Activated naive CD4-positive, alpha-beta T cell treated with anti-CD3 and anti-CD28 coated beads, Interleukin-2, amount 50 U/mL, for 24 hours (primary cell): ENCODE results near the gene HNRNPC.
"Not testable (repeated sequence)": the region's sequence is repeated elsewhere in the genome, so short reads cannot be mapped to it uniquely, and the experiment has no call there.

Source experiments
- H3K27ac Mint-ChIP-seq: one replicate; pipeline ENCODE4 v1.8.0; 2021; ENCODE audit warnings: mild to moderate bottlenecking, mixed read lengths
- H3K27me3 Mint-ChIP-seq: one replicate; pipeline ENCODE4 v1.8.0; 2021; ENCODE audit warnings: mixed read lengths
- H3K36me3 Mint-ChIP-seq: one replicate; pipeline ENCODE4 v1.8.0; 2021; ENCODE audit warnings: mixed read lengths
- H3K4me1 Mint-ChIP-seq: one replicate; pipeline ENCODE4 v1.8.0; 2021; ENCODE audit warnings: mixed read lengths
- H3K4me3 Mint-ChIP-seq: one replicate; pipeline ENCODE4 v1.8.0; 2021; ENCODE audit warnings: mild to moderate bottlenecking, mixed read lengths
- H3K9me3 Mint-ChIP-seq: one replicate; pipeline ENCODE4 v1.8.0; 2021; ENCODE audit warnings: mixed read lengths

HNRNPC gene

DNA sequence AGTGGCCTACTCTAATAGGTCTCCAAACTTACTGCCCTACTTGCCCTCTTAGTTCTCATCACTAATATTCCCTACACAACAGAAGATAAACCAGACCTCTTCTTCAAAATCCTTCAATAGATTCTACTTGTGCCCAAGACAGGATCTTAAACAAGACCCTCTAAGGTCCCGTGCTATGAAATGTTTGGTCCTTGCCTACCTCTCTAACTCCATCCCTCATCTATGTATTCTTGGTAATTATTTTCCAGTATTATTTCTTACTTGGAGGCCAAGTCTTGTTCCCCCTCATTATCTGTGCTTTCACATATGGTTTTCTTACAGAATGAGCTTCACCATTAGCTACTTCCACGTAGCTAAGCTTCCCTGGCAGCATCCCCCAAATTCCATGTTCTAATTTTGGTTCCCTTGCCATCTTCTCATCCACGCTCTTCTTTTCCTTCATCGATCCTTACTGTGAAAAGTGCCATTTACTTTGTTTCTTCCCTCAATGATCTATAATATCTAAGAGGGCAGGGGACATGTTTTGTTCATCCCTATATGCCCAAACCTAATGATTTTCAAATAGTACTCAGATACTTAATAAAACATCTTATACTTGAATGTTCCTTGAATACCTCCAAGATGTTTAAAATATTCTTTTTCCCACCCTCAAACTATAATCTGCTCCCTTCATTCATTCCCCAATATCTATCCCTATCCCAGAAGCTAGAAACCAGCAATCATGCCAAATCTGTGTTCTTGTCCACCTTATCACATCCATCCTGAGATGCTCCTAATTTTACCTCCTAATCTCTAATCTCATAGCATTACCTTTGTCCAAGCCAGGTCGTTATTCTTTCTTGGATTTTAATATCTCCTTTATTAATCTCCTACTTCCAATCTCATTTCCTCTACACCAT, 10.1 kb downstream of the HNRNPC start:
- H3K9me3 Mint-ChIP-seq, result no peaks in the 10 kb centered on the region
- H3K4me1 Mint-ChIP-seq, result peaks cover 83% of the 10 kb centered on the region
- no peaks in the 10 kb centered on the region for H3K27me3 Mint-ChIP-seq
- H3K27ac Mint-ChIP-seq, result peak overlapping the region; percentile 87
- H3K4me3 Mint-ChIP-seq, result peak overlapping the region; percentile 80
- peaks cover 52% of the 10 kb centered on the region for H3K36me3 Mint-ChIP-seq

DNA sequence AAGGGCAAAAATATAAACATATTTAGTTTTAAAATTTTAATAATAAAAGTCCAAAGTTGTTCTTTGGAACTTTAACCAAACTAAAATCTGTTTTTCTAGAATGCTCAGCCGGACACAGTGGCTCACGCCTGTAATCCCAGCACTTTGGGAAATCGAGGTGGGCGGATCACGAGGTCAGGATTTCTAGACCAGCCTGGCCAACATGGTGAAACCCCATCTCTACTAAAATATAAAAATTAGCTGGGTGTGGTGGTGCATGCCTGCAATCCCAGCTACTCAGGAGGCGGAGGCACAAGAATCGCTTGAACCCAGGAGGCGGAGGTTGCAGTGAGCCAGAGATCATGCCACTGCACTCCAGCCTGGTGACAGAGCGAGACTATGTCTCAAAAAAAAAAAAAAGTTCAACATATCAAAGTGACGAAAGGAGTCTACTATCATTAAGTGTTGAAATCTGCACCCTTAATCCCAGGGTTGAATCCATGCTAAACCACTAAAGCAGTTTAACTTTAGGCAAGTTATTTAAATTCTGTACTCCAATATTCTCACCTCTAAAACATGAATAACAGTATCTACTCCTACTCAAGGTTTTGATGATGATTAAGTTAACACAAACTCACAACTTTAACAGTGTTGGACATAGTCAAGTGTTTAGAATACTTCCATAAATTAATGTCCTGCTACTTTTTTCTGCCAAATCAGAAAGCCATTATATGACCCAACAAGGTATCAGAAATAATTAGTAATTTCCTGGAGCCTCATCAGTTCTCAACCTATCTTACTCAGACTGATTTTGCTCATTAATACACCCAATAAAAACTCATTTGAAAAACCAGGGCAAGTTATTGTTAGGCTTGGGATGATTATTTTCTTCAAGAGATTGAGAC, 11.0 kb downstream of the HNRNPC start:
- H3K36me3 Mint-ChIP-seq, result peaks cover 48% of the 10 kb centered on the region
- H3K4me1 Mint-ChIP-seq, result peaks cover 81% of the 10 kb centered on the region
- peak overlapping the region; percentile 86 for H3K4me3 Mint-ChIP-seq
- no peaks in the 10 kb centered on the region for H3K27me3 Mint-ChIP-seq
- H3K9me3 Mint-ChIP-seq, result no peaks in the 10 kb centered on the region
- H3K27ac Mint-ChIP-seq, result peak overlapping the region; percentile 87

DNA sequence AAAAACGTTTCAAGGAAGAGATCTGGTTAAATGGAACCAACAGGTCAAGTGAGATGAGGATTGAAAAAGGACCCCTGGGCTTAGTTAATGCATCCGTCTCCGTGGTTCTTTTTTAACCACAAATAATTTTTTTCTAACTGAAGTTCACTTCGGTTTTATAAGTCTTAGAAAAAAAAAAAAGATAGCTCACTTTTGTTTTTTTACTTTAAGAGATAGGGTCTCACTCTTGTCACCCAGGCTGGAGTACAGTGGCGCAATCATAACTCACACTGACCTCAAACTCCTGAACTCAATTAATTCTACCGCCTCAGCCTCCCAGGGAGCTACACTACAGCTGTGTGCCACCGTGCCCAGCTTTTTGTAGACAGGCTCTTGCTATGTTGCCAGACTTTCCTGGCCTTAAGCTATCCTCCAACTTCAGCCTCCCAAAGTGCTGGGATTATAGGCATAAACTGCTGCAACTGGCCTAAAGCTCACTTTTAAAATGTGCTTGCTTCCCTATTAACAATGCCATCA, 11.8 kb downstream of the HNRNPC start:
- peak overlapping the region; percentile 86 for H3K4me3 Mint-ChIP-seq
- H3K9me3 Mint-ChIP-seq, result no peaks in the 10 kb centered on the region
- H3K4me1 Mint-ChIP-seq, result peaks cover 74% of the 10 kb centered on the region
- peak overlapping the region; percentile 66 for H3K27ac Mint-ChIP-seq
- peaks cover 43% of the 10 kb centered on the region for H3K36me3 Mint-ChIP-seq
- H3K27me3 Mint-ChIP-seq, result no peaks in the 10 kb centered on the region

DNA sequence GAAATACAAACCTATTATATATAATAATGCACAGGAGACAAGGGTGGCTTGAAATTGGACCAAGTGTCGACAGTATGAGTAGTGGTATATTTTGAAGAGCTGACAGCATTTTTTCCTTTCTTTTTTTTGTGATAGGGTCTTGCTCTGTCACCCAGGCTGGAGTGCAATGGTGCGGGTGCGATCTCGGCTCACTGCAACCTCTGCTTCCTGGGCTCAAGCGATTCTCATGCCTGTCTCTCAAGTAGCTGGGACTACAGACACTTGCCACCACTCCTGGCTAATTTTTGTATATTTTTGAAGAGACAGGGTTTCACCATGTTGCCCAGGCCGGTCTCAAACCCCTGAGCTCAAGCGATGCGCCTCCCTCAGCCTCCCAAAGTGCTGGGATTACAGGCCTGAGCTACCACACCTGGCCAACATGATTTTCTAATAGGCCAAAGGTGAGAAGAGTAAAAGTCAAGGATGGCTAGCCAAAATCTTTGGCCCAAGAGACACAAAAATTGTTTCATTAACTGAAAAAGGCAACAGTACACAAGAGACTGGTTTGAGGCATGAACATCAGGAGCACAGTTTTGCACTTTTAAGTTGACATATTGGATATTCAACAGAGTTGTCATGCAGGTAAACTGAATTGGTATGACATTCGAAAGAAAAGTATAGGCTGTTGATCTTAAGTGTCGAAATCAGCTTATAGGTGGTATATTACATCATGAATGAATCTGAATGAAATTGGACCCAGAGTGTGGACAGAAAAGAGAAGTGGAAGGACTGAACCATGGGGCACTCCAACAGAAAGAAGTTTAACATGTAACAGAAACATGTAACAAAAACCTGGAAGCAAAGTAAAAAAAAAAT, 12.5 kb downstream of the HNRNPC start:
- H3K4me3 Mint-ChIP-seq, result peak overlapping the region; percentile 86
- peak overlapping the region; percentile 66 for H3K27ac Mint-ChIP-seq
- H3K27me3 Mint-ChIP-seq, result no peaks in the 10 kb centered on the region
- H3K36me3 Mint-ChIP-seq, result peaks cover 41% of the 10 kb centered on the region
- no peaks in the 10 kb centered on the region for H3K9me3 Mint-ChIP-seq
- peaks cover 72% of the 10 kb centered on the region for H3K4me1 Mint-ChIP-seq

DNA sequence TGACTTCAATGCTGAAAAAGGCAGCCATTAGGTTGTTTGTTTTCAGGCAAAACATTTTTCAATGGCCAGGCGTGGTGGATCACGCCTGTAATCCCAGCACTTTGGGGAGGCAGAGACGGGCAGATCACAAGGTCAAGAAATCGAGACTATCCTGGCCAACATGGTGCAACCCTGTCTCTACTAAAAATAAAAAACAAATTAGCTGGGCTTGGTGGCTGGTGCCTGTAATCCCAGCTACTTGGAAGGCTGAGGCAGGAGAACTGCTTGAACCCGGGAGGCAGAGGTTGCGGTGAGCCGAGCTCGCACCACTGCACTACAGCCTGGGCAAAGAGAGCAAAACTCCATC, 13.2 kb downstream of the HNRNPC start:
- H3K4me3 Mint-ChIP-seq, result peak overlapping the region; percentile 86
- peak overlapping the region; percentile 92 for H3K27ac Mint-ChIP-seq
- not testable (repeated sequence) for H3K9me3 Mint-ChIP-seq, H3K27me3 Mint-ChIP-seq
- H3K4me1 Mint-ChIP-seq, result peaks cover 72% of the 10 kb centered on the region
- peaks cover 37% of the 10 kb centered on the region for H3K36me3 Mint-ChIP-seq

DNA sequence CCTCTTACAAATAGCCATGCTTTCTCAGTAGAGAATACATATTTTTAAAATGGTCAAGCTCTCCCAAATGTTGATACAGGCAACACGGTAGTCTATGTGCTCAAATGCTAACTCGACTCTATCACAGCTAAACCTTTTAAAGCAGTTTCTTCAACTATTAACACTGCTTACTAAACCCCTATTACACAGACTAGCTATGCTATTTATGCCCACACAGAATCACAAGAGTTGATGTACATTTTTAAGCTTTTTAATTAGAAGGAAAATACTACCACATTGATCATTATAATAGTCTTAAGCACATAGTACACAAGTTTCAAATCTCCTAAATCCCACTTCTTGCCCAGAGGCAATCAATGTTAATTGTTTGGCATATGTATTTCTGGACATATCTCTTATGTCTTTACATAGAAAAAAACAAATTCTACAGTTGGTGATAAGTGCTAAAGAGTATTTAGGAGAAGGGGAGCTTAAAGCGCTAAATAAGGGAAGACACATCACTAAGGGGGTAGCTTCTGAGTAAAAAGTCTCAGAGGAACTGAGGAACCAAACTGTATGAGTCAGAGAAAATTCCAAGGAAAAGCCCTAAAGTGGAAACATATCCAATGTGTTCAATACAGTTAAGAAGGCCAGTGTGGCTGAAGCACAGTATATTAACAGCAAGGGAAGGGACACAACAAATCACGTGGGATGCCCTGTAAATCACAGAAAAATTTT, 13.7 kb downstream of the HNRNPC start:
- Mint-ChIP-seq H3K9me3 (no peaks in the 10 kb centered on the region), H3K27ac (peak overlapping the region; percentile 92), H3K4me3 (peak overlapping the region; percentile 86), H3K27me3 (no peaks in the 10 kb centered on the region), H3K36me3 (peaks cover 40% of the 10 kb centered on the region), H3K4me1 (peaks cover 73% of the 10 kb centered on the region)

DNA sequence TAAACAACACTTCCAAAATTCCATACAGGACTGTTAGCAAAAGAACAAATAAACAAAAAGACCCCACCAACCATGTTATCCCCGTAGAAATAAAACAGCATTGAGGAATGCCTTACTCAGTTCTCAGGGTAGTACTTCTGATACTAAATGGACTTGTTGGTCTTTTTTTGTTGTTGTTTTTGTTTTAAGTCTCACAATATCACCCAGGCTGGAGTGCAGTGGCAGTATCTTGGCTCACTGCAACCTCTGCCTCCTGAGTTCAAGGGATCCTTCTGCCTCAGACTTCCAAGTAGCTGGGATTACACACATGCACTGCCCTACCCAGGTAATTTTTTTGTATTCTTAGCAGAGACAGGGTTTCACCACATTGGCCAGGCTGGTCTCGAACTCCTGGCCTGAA, 17.1 kb downstream of the HNRNPC start:
- peaks cover 69% of the 10 kb centered on the region for H3K4me1 Mint-ChIP-seq
- H3K27ac Mint-ChIP-seq, result peak overlapping the region; percentile 77
- H3K27me3 Mint-ChIP-seq, result no peaks in the 10 kb centered on the region
- peaks cover 36% of the 10 kb centered on the region for H3K36me3 Mint-ChIP-seq
- H3K9me3 Mint-ChIP-seq, result no peaks in the 10 kb centered on the region
- H3K4me3 Mint-ChIP-seq, result peak overlapping the region; percentile 58

DNA sequence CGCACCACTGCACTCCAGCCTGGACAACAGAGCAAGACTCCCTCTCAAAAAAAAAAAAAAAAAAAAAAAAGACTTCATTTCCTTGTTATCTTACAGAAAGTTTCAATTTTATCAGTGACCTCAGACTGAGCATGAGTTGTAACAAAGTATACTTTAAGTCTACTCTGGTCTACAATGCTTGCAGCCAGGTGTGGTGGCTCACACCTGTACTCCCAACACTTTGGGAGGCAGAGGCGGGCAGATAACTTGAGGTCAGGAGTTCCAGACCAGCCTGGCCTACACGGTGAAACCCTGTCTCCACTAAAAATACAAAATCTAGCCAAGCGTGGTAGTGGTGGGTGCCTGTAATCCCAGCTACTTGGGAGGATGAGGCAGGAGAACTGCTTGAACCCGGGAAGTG, 18.0 kb downstream of the HNRNPC start:
- Mint-ChIP-seq H3K36me3 (peaks cover 38% of the 10 kb centered on the region), H3K27ac (no peak overlapping the region), H3K4me3 (peak overlapping the region; percentile 58), H3K9me3 (no peaks in the 10 kb centered on the region), H3K27me3 (no peaks in the 10 kb centered on the region), H3K4me1 (peaks cover 70% of the 10 kb centered on the region)

DNA sequence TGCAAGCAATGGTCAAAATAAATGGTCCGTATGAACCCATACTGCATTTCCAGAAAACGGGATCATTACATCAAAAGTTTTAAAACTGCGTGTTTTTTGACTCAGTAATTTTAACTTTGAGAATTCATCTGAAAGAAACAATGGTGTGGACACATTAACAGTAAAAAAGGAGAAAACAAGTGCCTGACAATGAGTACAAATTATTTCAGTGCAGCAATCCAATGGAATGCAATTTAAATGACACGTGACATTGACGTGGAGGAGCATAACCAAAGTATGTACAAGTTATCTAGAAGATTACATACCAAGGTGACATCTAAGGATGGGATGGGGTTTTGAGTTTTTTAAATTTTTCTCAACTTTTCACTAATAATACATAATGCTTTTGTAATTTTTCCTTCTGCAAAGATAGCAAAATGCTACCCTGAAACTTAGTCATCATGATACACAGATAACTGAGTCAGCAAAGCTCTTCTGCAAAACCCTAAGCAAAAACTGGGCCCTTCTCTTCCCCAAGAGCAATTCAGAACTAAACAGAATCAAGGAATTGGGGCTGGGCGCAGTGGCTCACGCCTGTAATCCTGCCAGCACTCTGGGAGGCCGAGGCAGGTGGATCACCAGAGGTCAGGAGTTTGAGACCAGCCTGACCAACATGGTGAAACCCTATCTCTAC, 20.4 kb downstream of the HNRNPC start:
- Mint-ChIP-seq H3K36me3 (peaks cover 39% of the 10 kb centered on the region), H3K4me1 (peaks cover 67% of the 10 kb centered on the region), H3K4me3 (peak overlapping the region; percentile 40), H3K27me3 (no peaks in the 10 kb centered on the region), H3K27ac (no peak overlapping the region), H3K9me3 (no peaks in the 10 kb centered on the region)

DNA sequence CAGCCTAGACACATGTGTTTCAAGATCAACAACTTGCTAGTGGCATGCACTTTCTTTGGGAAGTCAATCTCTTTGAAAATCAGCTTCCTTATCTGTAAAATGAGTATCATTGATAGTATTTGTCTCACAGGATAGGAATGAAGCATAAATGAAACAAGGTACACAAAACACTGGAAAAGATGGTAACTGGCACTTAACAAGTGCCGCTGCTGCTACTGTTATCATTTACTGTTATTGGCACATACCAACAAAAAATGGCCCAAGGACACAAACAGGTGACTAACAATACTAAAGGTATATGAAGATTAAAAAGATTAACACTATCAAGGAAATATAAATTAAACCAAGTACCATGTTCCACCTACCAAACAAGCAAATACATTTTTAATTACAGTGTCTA, 20.9 kb downstream of the HNRNPC start:
- H3K9me3 Mint-ChIP-seq, result no peaks in the 10 kb centered on the region
- H3K36me3 Mint-ChIP-seq, result peaks cover 39% of the 10 kb centered on the region
- peaks cover 66% of the 10 kb centered on the region for H3K4me1 Mint-ChIP-seq
- H3K27ac Mint-ChIP-seq, result peak overlapping the region; percentile 2
- H3K27me3 Mint-ChIP-seq, result no peaks in the 10 kb centered on the region
- H3K4me3 Mint-ChIP-seq, result peak overlapping the region; percentile 40

DNA sequence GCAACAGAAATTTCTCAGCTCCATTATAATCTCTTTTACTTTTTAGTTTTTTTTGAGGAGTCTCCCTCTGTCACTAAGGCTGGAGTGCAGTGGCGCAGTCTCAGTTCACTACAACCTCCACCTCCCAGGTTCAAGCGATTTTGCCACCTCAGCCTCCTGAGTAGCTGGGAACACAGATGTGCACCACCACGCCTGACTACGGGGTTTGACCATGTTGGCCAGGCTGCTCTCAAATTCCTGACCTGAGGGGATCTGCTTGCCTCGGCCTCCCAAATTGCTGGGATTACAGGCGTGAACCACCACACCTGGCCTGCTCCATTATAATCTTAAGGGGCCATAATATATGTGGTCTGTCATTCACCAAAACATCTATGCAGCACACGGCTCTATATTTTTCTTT, 23.4 kb downstream of the HNRNPC start:
- no peak overlapping the region for H3K4me3 Mint-ChIP-seq
- H3K27me3 Mint-ChIP-seq, result no peaks in the 10 kb centered on the region
- H3K36me3 Mint-ChIP-seq, result peaks cover 34% of the 10 kb centered on the region
- H3K4me1 Mint-ChIP-seq, result peaks cover 76% of the 10 kb centered on the region
- H3K9me3 Mint-ChIP-seq, result no peaks in the 10 kb centered on the region
- H3K27ac Mint-ChIP-seq, result no peak overlapping the region

DNA sequence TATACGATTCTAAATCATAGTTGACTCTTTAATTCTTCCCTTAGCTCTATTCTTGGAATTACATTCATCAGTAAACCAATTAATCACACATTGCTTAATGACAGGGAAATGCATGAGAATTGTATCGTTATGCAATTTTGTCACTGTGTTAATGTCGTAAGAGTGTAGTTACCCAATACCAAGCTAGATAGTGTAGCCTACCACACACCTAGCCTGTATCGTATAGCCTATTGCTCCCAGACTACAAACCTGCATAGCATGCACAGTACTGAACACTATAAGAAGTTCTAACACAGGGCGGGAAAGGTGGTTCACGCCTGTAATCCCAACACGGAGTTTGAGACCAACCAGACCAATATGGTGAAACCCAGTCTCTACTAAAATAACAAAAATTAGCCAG, 24.7 kb downstream of the HNRNPC start:
- Mint-ChIP-seq H3K36me3 (peaks cover 25% of the 10 kb centered on the region), H3K27ac (no peak overlapping the region), H3K4me1 (peaks cover 73% of the 10 kb centered on the region), H3K4me3 (peak overlapping the region; percentile 7), H3K9me3 (no peaks in the 10 kb centered on the region), H3K27me3 (no peaks in the 10 kb centered on the region)

DNA sequence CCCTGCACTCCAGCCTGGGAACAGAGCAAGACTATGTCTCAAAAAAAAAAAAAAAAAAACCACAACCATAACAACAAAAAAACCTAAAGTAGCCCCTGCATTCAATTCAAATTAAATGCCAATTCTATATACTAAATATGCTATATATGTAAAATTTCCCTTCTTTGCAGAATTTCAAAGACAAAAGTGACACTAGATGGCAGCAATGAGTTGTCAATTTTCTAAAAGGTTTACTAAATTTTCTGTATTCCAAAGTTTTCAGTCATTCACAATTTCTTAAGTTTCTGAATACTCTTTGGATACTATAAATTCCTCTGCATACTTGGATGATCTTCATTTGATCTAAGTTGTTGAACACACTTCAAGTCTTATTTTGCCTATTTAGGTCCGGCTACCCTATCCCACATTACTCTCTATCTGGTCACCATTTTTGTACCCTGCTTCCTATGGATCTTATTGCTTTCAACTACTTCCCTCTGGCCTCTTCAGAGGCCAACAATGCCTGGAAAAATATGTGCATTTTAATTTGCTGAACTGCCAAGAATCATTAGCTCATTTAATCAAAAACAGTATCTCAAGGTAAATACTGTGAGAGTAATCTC, 27.9 kb downstream of the HNRNPC start:
- Mint-ChIP-seq H3K27me3 (no peaks in the 10 kb centered on the region), H3K27ac (no peak overlapping the region), H3K4me1 (peaks cover 84% of the 10 kb centered on the region), H3K36me3 (peaks cover 15% of the 10 kb centered on the region), H3K9me3 (no peaks in the 10 kb centered on the region), H3K4me3 (no peak overlapping the region)

DNA sequence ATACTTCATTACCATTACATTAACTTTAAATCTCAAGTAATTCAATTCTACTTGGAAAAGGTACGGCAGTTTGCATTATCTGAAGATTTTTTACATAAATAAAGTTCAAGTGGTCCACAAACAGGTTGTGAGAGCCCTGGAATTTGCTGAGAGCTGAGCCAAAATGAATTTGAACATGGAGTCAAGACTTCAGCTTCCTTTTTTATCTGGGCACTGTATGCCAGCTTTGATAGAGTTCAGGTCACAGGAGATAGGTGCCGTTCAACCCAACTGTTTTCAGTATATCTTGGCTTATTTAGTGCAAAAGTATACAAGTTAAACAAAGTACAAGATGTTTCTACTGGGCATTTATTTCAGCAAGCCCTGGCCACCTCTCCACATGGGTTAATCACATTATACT, 28.8 kb downstream of the HNRNPC start:
- Mint-ChIP-seq H3K4me3 (no peak overlapping the region), H3K9me3 (no peaks in the 10 kb centered on the region), H3K36me3 (peaks cover 15% of the 10 kb centered on the region), H3K27me3 (no peaks in the 10 kb centered on the region), H3K4me1 (peaks cover 87% of the 10 kb centered on the region), H3K27ac (no peak overlapping the region)
